HEK293T (cell line): ENCODE results near the gene IFNLR1.

Experiments
- ARNT ChIP-seq: fragments of 450-650 bp; IDR thresholded peaks from 2 replicates; pipeline ENCODE4 v1.6.1; 2017; ENCODE audit warnings: mild to moderate bottlenecking
- BHLHE40 ChIP-seq: fragments of 450-650 bp; IDR thresholded peaks from 2 replicates; pipeline ENCODE4 v1.6.1; 2016; ENCODE audit warnings: mild to moderate bottlenecking, moderate library complexity, borderline replicate concordance
- CTBP1 ChIP-seq: fragments of 450-650 bp; IDR thresholded peaks from 2 replicates; pipeline ENCODE4 v1.6.1; 2016; ENCODE audit warnings: borderline replicate concordance
- ELF4 ChIP-seq: fragments of 450-650 bp; IDR thresholded peaks from 2 replicates; pipeline ENCODE4 v1.6.1; 2017; ENCODE audit warnings: antibody characterized with exemption
- FOXK2 ChIP-seq: fragments of 450-650 bp; IDR thresholded peaks from 2 replicates; pipeline ENCODE4 v1.6.1; 2016; ENCODE audit warnings: mild to moderate bottlenecking
- FOXM1 ChIP-seq: fragments of 450-650 bp; IDR thresholded peaks from 2 replicates; pipeline ENCODE4 v1.6.1; 2017; ENCODE audit warnings: mild to moderate bottlenecking, borderline replicate concordance
- HDGF ChIP-seq: fragments of 450-650 bp; IDR thresholded peaks from 2 replicates; pipeline ENCODE4 v1.6.1; 2017; ENCODE audit warnings: antibody characterized with exemption, borderline replicate concordance
- L3MBTL2 ChIP-seq: fragments of 450-650 bp; conservative IDR thresholded peaks from 2 replicates; pipeline ENCODE4 v1.6.1; 2016; ENCODE audit warnings: mild to moderate bottlenecking
- NFRKB ChIP-seq: fragments of 450-650 bp; IDR thresholded peaks from 2 replicates; pipeline ENCODE4 v1.6.1; 2016; ENCODE audit warnings: mild to moderate bottlenecking, moderate library complexity
- SP1 ChIP-seq: fragments of 450-650 bp; IDR thresholded peaks from 2 replicates; pipeline ENCODE4 v1.6.1; 2017
- SUZ12 ChIP-seq: fragments of 450-650 bp; IDR thresholded peaks from 2 replicates; pipeline ENCODE4 v1.6.1; 2016; ENCODE audit warnings: mild to moderate bottlenecking
- TARDBP ChIP-seq: fragments of 450-650 bp; IDR thresholded peaks from 2 replicates; pipeline ENCODE4 v1.6.1; 2016
- ZNF384 ChIP-seq: fragments of 450-650 bp; IDR thresholded peaks from 2 replicates; pipeline ENCODE4 v1.6.1; 2016

- TF ChIP-seq BHLHE40 (no peak), SUZ12 (no peak), TARDBP (no peak), CTBP1 (no peak), ARNT (no peak), FOXK2 (no peak), ELF4 (no peak), ZNF384 (no peak), L3MBTL2 (no peak), SP1 (no peak), HDGF (no peak), FOXM1 (no peak), NFRKB (no peak)
These were observed 2.4 kb upstream of the IFNLR1 start for GRCh38 chr1:24189528-24189927.
